Lower lobe of right lung (tissue), 2 donors: ENCODE results near the gene MED25. TPM values are rescaled to one million over a fixed set of nuclear protein-coding genes. Genes with fewer than 3 reads are reported as not detected.

ENCODE experiments used
- ATAC-seq, 2 donors: fragments of 200-7000 bp; cut with Tn5 transposase; one replicate each; pipeline ENCODE4 v1.9.1; 2020 to 2022; ENCODE audit warnings: mild to moderate bottlenecking in 2 of 2, moderate library complexity in 2 of 2
- DNase-seq: peaks from one replicate; pipeline ENCODE4 v3.0.0-alpha.2; 2020
- H3K27ac ChIP-seq: fragments of 200-600 bp; one replicate; pipeline ENCODE4 v1.8.0; 2022
- H3K27me3 ChIP-seq: fragments of 200-600 bp; one replicate; pipeline ENCODE4 v1.8.0; 2022; ENCODE audit warnings: low read depth
- H3K36me3 ChIP-seq: fragments of 200-600 bp; one replicate; pipeline ENCODE4 v1.8.0; 2022; ENCODE audit warnings: mild to moderate bottlenecking
- H3K4me1 ChIP-seq: fragments of 200-600 bp; one replicate; pipeline ENCODE4 v1.8.0; 2022
- H3K4me3 ChIP-seq: fragments of 200-600 bp; one replicate; pipeline ENCODE4 v1.8.0; 2022; ENCODE audit warnings: mild to moderate bottlenecking
- H3K9me3 ChIP-seq: fragments of 200-600 bp; one replicate; pipeline ENCODE4 v1.8.0; 2022
- CTCF ChIP-seq: fragments of 200-600 bp; IDR thresholded peaks from one replicate; pipeline ENCODE4 v1.8.0; 2022; ENCODE audit warnings: antibody characterized with exemption, mild to moderate bottlenecking
- intact Hi-C: fragments of 100-400 bp; cut with DNase I; formaldehyde crosslinking; loops from one replicate; pipeline ENCODE4 v1.11.0; 2022
- total RNA-seq: library from RNA; stranded (reverse); fragmentation: NEBNext Ultra II Directional; extraction: Animal tissue kit (Norgen Biotek cat#: 25700); gene quantifications from one replicate; pipeline ENCODE4 v1.2.1, GENCODE V29; 2021
- donor health status: DM: no; HTN: yes; CAD: no; lungs with severe emphysema.

The MED25 gene
- total RNA-seq, 1 donor from 2014 or later = 65.8 TPM

GRCh38 chr19:49791776-49792445 is 26.2 kb upstream of the MED25 start:
- peaks cover under 1% of the 10 kb centered on the region for H3K4me1 ChIP-seq
- H3K9me3 ChIP-seq = no peaks in the 10 kb centered on the region
- ATAC-seq = no peak
- peaks cover 89% of the 10 kb centered on the region for H3K36me3 ChIP-seq
- intact Hi-C loops = no loop called here
- no peak overlapping the region for H3K4me3 ChIP-seq
- DNase-seq = no peak
- TF ChIP-seq CTCF = no peak
- H3K27ac ChIP-seq = no peak overlapping the region
- no peaks in the 10 kb centered on the region for H3K27me3 ChIP-seq

- no peak for TF ChIP-seq CTCF
- no peaks in the 10 kb centered on the region for H3K4me1 ChIP-seq
- DNase-seq (no peak), ATAC-seq (no peak)
- H3K27ac ChIP-seq = no peak overlapping the region
- H3K36me3 ChIP-seq = peaks cover 91% of the 10 kb centered on the region
- H3K9me3 ChIP-seq = no peaks in the 10 kb centered on the region
- no peak overlapping the region for H3K4me3 ChIP-seq
- intact Hi-C loops = no loop called here
- no peaks in the 10 kb centered on the region for H3K27me3 ChIP-seq
Measured at GRCh38 chr19:49792829-49793560, 25.1 kb upstream of the MED25 start.

- no peaks in the 10 kb centered on the region for H3K4me1 ChIP-seq
- TF ChIP-seq CTCF = no peak
- no peak overlapping the region for H3K27ac ChIP-seq
- no peaks in the 10 kb centered on the region for H3K9me3 ChIP-seq
- H3K4me3 ChIP-seq = no peak overlapping the region
- DNase-seq (no peak), ATAC-seq (no peak)
- peaks cover 92% of the 10 kb centered on the region for H3K36me3 ChIP-seq
- H3K27me3 ChIP-seq = no peaks in the 10 kb centered on the region
- intact Hi-C loops = no loop called here
Measured at GRCh38 chr19:49793561-49793840, 24.6 kb upstream of the MED25 start.

- ATAC-seq = no peak
- intact Hi-C loops = no loop called here
- H3K36me3 ChIP-seq = peaks cover 96% of the 10 kb centered on the region
- H3K27ac ChIP-seq = no peak overlapping the region
- no peak overlapping the region for H3K4me3 ChIP-seq
- no peak for TF ChIP-seq CTCF
- no peaks in the 10 kb centered on the region for H3K27me3 ChIP-seq
- DNase-seq = no peak
- H3K4me1 ChIP-seq = no peaks in the 10 kb centered on the region
- H3K9me3 ChIP-seq = no peaks in the 10 kb centered on the region
Measured at GRCh38 chr19:49795615-49796014, 22.5 kb upstream of the MED25 start.

GRCh38 chr19:49798574-49798973 is 19.5 kb upstream of the MED25 start:
- no peak for ATAC-seq
- H3K27ac ChIP-seq = no peak overlapping the region
- no peaks in the 10 kb centered on the region for H3K9me3 ChIP-seq
- H3K27me3 ChIP-seq = no peaks in the 10 kb centered on the region
- H3K4me3 ChIP-seq = no peak overlapping the region
- intact Hi-C loops = no loop called here
- no peak for TF ChIP-seq CTCF
- no peaks in the 10 kb centered on the region for H3K4me1 ChIP-seq
- no peak for DNase-seq
- peaks cover 99% of the 10 kb centered on the region for H3K36me3 ChIP-seq
